ENCODE results near the gene SLC39A6.

DNA sequence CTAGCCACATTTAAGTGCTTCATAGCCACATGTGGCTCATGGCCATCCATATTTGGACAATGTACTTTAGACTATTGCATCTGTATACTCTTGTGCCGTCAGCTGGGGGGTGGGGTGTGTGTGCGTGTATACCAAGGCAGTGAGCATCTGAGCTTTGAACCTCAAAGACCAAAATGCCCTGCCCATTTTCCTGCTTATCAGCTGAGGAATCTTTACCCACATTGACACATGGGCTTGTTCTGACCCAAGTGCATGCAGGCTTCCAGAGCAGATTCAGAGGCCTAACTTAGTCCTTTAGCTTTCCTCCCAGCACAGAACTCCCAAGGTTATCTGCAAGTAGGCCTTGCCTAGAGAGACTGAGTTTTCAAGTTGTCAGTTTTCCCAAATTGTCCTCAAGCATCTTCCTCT lies 47.0 kb upstream of the SLC39A6 start:
- TF ChIP-seq, protein P1, sequence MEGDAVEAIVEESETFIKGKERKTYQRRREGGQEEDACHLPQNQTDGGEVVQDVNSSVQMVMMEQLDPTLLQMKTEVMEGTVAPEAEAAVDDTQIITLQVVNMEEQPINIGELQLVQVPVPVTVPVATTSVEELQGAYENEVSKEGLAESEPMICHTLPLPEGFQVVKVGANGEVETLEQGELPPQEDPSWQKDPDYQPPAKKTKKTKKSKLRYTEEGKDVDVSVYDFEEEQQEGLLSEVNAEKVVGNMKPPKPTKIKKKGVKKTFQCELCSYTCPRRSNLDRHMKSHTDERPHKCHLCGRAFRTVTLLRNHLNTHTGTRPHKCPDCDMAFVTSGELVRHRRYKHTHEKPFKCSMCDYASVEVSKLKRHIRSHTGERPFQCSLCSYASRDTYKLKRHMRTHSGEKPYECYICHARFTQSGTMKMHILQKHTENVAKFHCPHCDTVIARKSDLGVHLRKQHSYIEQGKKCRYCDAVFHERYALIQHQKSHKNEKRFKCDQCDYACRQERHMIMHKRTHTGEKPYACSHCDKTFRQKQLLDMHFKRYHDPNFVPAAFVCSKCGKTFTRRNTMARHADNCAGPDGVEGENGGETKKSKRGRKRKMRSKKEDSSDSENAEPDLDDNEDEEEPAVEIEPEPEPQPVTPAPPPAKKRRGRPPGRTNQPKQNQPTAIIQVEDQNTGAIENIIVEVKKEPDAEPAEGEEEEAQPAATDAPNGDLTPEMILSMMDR (IDR thresholded peaks at IDR 0.05 in 8 of 11, conservative IDR thresholded peaks at IDR 0.05 in 3 of 11) = no peak
- no peak for TF ChIP-seq POLR2A (IDR thresholded peaks at IDR 0.05)
- no peak for TF ChIP-seq POLR2AphosphoS5 (IDR thresholded peaks at IDR 0.05)
